HepG2 (cell line): Measurements from ENCODE around the gene NFYC. TPM values are rescaled to one million over a fixed set of nuclear protein-coding genes. Genes with fewer than 3 reads are reported as not detected.

Experiments used
- CCAR2 ChIP-seq: fragments of 200-400 bp; formaldehyde crosslinking; optimal IDR thresholded peaks from 2 replicates; pipeline ENCODE3; 2018; ENCODE audit warnings: low read depth, mild to moderate bottlenecking, low read length, moderate library complexity
- CEBPB ChIP-seq: IDR thresholded peaks from 2 replicates; pipeline ENCODE4 v1.6.1; 2011; ENCODE audit warnings: low read depth, low read length, improper control_type of control experiment, borderline replicate concordance
- KDM1A ChIP-seq: IDR thresholded peaks from 2 replicates; pipeline ENCODE4 v1.6.1; 2016; ENCODE audit warnings: missing compliant biosample characterization
- RCOR2 ChIP-seq: IDR thresholded peaks from 2 replicates; pipeline ENCODE4 v1.6.1; 2016; ENCODE audit warnings: missing biosample characterization, missing genetic modification reagents
- SAP130 ChIP-seq: IDR thresholded peaks from 2 replicates; pipeline ENCODE4 v1.6.1; 2016; ENCODE audit warnings: low read depth
- SSRP1 ChIP-seq: IDR thresholded peaks from 2 replicates; pipeline ENCODE4 v1.6.1; 2016; ENCODE audit warnings: control low read depth
- TGIF2 ChIP-seq: IDR thresholded peaks from 2 replicates; pipeline ENCODE4 v1.6.1; 2016; ENCODE audit warnings: control low read depth, missing compliant biosample characterization
- ZNF629 ChIP-seq: sonication (generic); formaldehyde crosslinking; conservative IDR thresholded peaks from 2 replicates; pipeline ENCODE4 v1.5.0; 2020; ENCODE audit warnings: missing genetic modification reagents
- ZNF800 ChIP-seq: sonication (generic); formaldehyde crosslinking; IDR thresholded peaks from 2 replicates; pipeline ENCODE4 v1.4.0; 2020; ENCODE audit warnings: missing genetic modification reagents
- polyA plus RNA-seq, 8 experiments: library from polyadenylated mRNA; depleted of rRNA in 3 of 8; stranded (reverse) in 7 of 8; unstranded in 1 of 8; fragments of >200 nt; fragmentation: Illumina TruSeq in 4 of 8; extraction: Trizol in 4 of 8; gene quantifications; 2 replicates each; pipeline versions ENCODE4 v1.2.1 to v1.2.3, GENCODE V29; 2011 to 2016; ENCODE audit warnings: low read depth in 4 of 8, missing spikeins in 1 of 8, mixed read lengths in 1 of 8; ENCODE audit not compliant: insufficient read depth in 1 of 8
- total RNA-seq, 5 experiments: library from RNA; depleted of rRNA; stranded (reverse); fragments of >200 nt; fragmentation: Illumina TruSeq; extraction: Trizol; gene quantifications; 2 replicates each; pipeline ENCODE4 v1.2.3, GENCODE V29; 2016; ENCODE audit warnings: low read depth in 1 of 5
- TF ChIP-seq, protein P1 (sequence below): sonication (generic); formaldehyde crosslinking; IDR thresholded peaks from 2 replicates; pipeline ENCODE4 v1.5.1; 2020; ENCODE audit warnings: mild to moderate bottlenecking, missing genetic modification reagents, moderate library complexity
- TF ChIP-seq, protein P2 (sequence below): IDR thresholded peaks from 2 replicates; pipeline ENCODE4 v1.6.1; 2016; ENCODE audit warnings: mild to moderate bottlenecking, missing biosample characterization, missing genetic modification reagents
- TF ChIP-seq, protein P3 (sequence below): sonication (generic); formaldehyde crosslinking; IDR thresholded peaks from 2 replicates; pipeline ENCODE4 v1.4.0; 2020; ENCODE audit warnings: missing genetic modification reagents
- TF ChIP-seq, protein P4 (sequence below): sonication (generic); formaldehyde crosslinking; IDR thresholded peaks from 2 replicates; pipeline ENCODE4 v1.5.1; 2020; ENCODE audit warnings: missing genetic modification reagents, mild to moderate bottlenecking, borderline replicate concordance
- TF ChIP-seq, protein P5 (sequence below): IDR thresholded peaks from 2 replicates; pipeline ENCODE4 v1.6.1; 2016; ENCODE audit warnings: mild to moderate bottlenecking

The NFYC gene
- total and polyA plus RNA-seq, 2 of the 13 experiments (the other 11 are each of a cell fraction or from before 2014, with no cell fraction given) = 33.9 to 73.7 TPM

GRCh38 chr1:40802078-40802741 lies 110.7 kb downstream of the NFYC start (continued):
- TF ChIP-seq, protein P1, sequence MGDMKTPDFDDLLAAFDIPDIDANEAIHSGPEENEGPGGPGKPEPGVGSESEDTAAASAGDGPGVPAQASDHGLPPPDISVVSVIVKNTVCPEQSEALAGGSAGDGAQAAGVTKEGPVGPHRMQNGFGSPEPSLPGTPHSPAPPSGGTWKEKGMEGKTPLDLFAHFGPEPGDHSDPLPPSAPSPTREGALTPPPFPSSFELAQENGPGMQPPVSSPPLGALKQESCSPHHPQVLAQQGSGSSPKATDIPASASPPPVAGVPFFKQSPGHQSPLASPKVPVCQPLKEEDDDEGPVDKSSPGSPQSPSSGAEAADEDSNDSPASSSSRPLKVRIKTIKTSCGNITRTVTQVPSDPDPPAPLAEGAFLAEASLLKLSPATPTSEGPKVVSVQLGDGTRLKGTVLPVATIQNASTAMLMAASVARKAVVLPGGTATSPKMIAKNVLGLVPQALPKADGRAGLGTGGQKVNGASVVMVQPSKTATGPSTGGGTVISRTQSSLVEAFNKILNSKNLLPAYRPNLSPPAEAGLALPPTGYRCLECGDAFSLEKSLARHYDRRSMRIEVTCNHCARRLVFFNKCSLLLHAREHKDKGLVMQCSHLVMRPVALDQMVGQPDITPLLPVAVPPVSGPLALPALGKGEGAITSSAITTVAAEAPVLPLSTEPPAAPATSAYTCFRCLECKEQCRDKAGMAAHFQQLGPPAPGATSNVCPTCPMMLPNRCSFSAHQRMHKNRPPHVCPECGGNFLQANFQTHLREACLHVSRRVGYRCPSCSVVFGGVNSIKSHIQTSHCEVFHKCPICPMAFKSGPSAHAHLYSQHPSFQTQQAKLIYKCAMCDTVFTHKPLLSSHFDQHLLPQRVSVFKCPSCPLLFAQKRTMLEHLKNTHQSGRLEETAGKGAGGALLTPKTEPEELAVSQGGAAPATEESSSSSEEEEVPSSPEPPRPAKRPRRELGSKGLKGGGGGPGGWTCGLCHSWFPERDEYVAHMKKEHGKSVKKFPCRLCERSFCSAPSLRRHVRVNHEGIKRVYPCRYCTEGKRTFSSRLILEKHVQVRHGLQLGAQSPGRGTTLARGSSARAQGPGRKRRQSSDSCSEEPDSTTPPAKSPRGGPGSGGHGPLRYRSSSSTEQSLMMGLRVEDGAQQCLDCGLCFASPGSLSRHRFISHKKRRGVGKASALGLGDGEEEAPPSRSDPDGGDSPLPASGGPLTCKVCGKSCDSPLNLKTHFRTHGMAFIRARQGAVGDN (CRISPR knock-in tag) = peak; percentile 67
- TF ChIP-seq, protein P2, sequence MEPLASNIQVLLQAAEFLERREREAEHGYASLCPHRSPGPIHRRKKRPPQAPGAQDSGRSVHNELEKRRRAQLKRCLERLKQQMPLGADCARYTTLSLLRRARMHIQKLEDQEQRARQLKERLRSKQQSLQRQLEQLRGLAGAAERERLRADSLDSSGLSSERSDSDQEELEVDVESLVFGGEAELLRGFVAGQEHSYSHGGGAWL (CRISPR knock-in tag) = 0 out of 2 replicates have a peak, but pooled peaks have one; percentile 22
- 0 out of 2 replicates have a peak, but pooled peaks have one; percentile 37 for TF ChIP-seq RCOR2
- TF ChIP-seq, protein P3, sequence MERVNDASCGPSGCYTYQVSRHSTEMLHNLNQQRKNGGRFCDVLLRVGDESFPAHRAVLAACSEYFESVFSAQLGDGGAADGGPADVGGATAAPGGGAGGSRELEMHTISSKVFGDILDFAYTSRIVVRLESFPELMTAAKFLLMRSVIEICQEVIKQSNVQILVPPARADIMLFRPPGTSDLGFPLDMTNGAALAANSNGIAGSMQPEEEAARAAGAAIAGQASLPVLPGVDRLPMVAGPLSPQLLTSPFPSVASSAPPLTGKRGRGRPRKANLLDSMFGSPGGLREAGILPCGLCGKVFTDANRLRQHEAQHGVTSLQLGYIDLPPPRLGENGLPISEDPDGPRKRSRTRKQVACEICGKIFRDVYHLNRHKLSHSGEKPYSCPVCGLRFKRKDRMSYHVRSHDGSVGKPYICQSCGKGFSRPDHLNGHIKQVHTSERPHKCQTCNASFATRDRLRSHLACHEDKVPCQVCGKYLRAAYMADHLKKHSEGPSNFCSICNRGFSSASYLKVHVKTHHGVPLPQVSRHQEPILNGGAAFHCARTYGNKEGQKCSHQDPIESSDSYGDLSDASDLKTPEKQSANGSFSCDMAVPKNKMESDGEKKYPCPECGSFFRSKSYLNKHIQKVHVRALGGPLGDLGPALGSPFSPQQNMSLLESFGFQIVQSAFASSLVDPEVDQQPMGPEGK (CRISPR knock-in tag) = peak; percentile 68
- TF ChIP-seq SSRP1 (CRISPR knock-in tag) = no peak
- no peak for TF ChIP-seq TGIF2 (CRISPR knock-in tag)
- TF ChIP-seq, protein P4, sequence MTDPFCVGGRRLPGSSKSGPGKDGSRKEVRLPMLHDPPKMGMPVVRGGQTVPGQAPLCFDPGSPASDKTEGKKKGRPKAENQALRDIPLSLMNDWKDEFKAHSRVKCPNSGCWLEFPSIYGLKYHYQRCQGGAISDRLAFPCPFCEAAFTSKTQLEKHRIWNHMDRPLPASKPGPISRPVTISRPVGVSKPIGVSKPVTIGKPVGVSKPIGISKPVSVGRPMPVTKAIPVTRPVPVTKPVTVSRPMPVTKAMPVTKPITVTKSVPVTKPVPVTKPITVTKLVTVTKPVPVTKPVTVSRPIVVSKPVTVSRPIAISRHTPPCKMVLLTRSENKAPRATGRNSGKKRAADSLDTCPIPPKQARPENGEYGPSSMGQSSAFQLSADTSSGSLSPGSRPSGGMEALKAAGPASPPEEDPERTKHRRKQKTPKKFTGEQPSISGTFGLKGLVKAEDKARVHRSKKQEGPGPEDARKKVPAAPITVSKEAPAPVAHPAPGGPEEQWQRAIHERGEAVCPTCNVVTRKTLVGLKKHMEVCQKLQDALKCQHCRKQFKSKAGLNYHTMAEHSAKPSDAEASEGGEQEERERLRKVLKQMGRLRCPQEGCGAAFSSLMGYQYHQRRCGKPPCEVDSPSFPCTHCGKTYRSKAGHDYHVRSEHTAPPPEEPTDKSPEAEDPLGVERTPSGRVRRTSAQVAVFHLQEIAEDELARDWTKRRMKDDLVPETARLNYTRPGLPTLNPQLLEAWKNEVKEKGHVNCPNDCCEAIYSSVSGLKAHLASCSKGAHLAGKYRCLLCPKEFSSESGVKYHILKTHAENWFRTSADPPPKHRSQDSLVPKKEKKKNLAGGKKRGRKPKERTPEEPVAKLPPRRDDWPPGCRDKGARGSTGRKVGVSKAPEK (CRISPR knock-in tag) = no peak
- no peak for TF ChIP-seq CCAR2
- peak; percentile 35; the same call in 1 of the 2 replicates for TF ChIP-seq CEBPB
- peak; percentile 95 for TF ChIP-seq ZNF629
- TF ChIP-seq SAP130 = 0 out of 2 replicates have a peak, but pooled peaks have one; percentile 14
- TF ChIP-seq, protein P5, sequence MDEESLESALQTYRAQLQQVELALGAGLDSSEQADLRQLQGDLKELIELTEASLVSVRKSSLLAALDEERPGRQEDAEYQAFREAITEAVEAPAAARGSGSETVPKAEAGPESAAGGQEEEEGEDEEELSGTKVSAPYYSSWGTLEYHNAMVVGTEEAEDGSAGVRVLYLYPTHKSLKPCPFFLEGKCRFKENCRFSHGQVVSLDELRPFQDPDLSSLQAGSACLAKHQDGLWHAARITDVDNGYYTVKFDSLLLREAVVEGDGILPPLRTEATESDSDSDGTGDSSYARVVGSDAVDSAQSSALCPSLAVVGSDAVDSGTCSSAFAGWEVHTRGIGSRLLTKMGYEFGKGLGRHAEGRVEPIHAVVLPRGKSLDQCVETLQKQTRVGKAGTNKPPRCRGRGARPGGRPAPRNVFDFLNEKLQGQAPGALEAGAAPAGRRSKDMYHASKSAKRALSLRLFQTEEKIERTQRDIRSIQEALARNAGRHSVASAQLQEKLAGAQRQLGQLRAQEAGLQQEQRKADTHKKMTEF (CRISPR knock-in tag) = peak; percentile 45; the same call in 1 of the 2 replicates
- peak; percentile 75; the same call in 1 of the 2 replicates for TF ChIP-seq KDM1A (CRISPR knock-in tag)
- no peak for TF ChIP-seq ZNF800 (CRISPR knock-in tag)
